Activated naive CD4-positive, alpha-beta T cell treated with anti-CD3 and anti-CD28 coated beads for 36 hours (primary cell): ENCODE results near the gene OR51G2. TPM values are rescaled to one million over a fixed set of nuclear protein-coding genes. Genes with fewer than 3 reads are reported as not detected.

Experiments used
- CTCF ChIA-PET: fragments of 350-600 bp; sonication (Branson Sonifier 250); formaldehyde crosslinking; loops from one replicate; lab custom pipeline; 2021; ENCODE audit warnings: antibody characterized with exemption; lab: Charles Lee
- DNase-seq: peaks from one replicate; pipeline ENCODE4 v3.0.0-alpha.2; 2020
- H3K27ac Mint-ChIP-seq: one replicate; pipeline ENCODE4 v1.8.0; 2021; ENCODE audit warnings: mild to moderate bottlenecking, mixed read lengths
- H3K27me3 Mint-ChIP-seq: one replicate; pipeline ENCODE4 v1.8.0; 2021; ENCODE audit warnings: low read depth, mixed read lengths
- H3K36me3 Mint-ChIP-seq: one replicate; pipeline ENCODE4 v1.8.0; 2021; ENCODE audit warnings: low read depth, mixed read lengths
- H3K4me1 Mint-ChIP-seq: one replicate; pipeline ENCODE4 v1.8.0; 2021; ENCODE audit warnings: low read depth, mixed read lengths
- H3K4me3 Mint-ChIP-seq: one replicate; pipeline ENCODE4 v1.8.0; 2021; ENCODE audit warnings: mild to moderate bottlenecking, moderate library complexity, mixed read lengths
- H3K9me3 Mint-ChIP-seq: one replicate; pipeline ENCODE4 v1.8.0; 2021; ENCODE audit warnings: mixed read lengths
- intact Hi-C: fragments of 100-400 bp; cut with micrococcal nuclease; formaldehyde crosslinking; loops from one replicate; pipeline ENCODE4 v1.15.1; 2023
- total RNA-seq, 2 experiments: library from RNA; stranded (reverse); gene quantifications; one replicate each; pipeline ENCODE4 v1.2.3, GENCODE V29; 2021

Gene OR51G2
- total RNA-seq, 2 experiments from 2014 or later: not detected

DNA sequence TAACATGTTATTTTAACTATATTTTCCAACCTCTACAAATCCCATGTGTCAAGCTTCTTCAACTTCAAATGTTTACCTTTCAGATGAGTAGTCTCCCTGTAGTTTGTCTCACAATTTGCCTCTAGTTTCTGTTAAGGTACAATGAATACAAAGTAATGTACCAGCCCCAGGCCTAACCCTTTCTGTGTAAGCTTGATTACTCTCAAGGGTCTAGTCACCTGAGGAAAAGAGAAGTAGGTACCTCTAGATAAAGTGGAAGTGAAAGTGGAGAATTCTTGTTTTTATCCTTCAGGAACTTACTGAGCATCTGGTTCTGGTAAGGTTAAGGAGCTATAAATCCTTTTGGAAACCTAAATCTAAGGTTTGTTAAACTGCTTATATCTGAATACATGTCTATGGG, 15.7 kb downstream of the OR51G2 start, which contains the start of gene OR51A7:
OR51A7 (plus strand) TSS at position 300 of the 400 bp plus-strand sequence. CDS start 3,587 bp downstream, outside the sequence.
- Mint-ChIP-seq H3K4me1 (no peaks in the 10 kb centered on the region), H3K27me3 (peaks cover 5% of the 10 kb centered on the region), H3K4me3 (no peak within 1 kb of the TSS), H3K27ac (no peak within 1 kb of the TSS), H3K9me3 (no peaks in the 10 kb centered on the region), H3K36me3 (no peaks in the 10 kb centered on the region)
- intact Hi-C loops: no loop called here
- DNase-seq: no peak
- CTCF ChIA-PET: no interaction called here

DNA sequence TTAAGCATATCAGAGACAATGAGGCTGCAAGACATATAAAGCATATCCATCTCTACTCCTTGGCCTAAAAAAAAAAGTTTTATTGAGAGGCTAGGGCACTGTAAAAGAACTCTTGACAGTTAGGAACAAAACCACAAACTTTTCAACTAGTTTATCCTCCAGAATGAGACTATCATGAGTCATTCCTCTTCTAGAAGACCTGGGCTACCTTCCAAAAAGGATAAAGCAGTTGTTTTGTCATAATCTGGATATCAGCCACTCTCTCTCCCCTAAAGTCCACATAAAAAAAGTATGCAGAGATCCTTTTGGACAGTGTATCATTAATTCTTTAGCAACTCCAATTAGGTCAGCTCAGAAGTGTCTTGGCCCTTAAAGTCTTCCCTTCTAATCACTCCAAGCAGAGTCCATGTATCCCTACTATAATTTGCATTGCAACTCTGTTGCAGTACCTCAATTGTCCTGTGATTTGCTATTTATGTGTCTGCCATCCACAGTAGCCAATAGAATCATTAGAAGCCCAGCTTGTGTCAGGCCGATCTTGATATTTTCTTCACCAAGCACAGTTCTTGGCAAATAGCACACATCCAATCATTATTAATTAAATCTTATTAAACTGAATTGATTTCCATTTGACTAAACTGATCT, 27.0 kb downstream of the OR51G2 start:
- H3K9me3 Mint-ChIP-seq: no peaks in the 10 kb centered on the region
- no peaks in the 10 kb centered on the region for H3K4me1 Mint-ChIP-seq
- H3K27me3 Mint-ChIP-seq: peaks cover 3% of the 10 kb centered on the region
- DNase-seq: no peak
- H3K27ac Mint-ChIP-seq: no peak overlapping the region
- H3K36me3 Mint-ChIP-seq: no peaks in the 10 kb centered on the region
- intact Hi-C loops: no loop called here
- no peak overlapping the region for H3K4me3 Mint-ChIP-seq
- CTCF ChIA-PET: no interaction called here

DNA sequence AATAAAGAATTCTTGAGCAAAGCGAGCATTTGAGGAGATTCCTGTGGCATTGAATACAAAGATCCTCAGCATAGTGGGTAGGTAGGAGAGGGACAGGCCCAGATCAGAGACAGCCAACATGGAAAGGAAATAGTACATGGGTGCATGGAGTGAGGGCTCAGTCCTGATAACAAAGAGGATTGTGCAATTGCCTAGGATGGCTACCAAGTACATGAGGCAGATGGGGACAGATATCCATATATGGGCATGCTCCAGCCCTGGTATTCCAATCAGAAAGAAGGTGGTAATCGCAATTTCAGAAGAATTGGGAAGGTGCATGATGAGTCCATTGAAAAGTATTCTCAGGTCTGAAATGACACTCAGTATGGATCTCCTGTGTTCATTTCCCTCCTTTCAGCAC, 28.9 kb downstream of the OR51G2 start:
- Mint-ChIP-seq H3K4me3 (no peak overlapping the region), H3K36me3 (no peaks in the 10 kb centered on the region), H3K27me3 (peaks cover 3% of the 10 kb centered on the region), H3K4me1 (no peaks in the 10 kb centered on the region), H3K9me3 (no peaks in the 10 kb centered on the region), H3K27ac (no peak overlapping the region)
- intact Hi-C loops: no loop called here
- DNase-seq: no peak
- CTCF ChIA-PET: no interaction called here

- H3K27ac Mint-ChIP-seq: no peak overlapping the region
- no peak for DNase-seq
- intact Hi-C loops: no loop called here
- CTCF ChIA-PET: no interaction called here
- H3K4me1 Mint-ChIP-seq: no peaks in the 10 kb centered on the region
- no peak overlapping the region for H3K4me3 Mint-ChIP-seq
- H3K36me3 Mint-ChIP-seq: no peaks in the 10 kb centered on the region
- no peaks in the 10 kb centered on the region for H3K9me3 Mint-ChIP-seq
- H3K27me3 Mint-ChIP-seq: peaks cover 3% of the 10 kb centered on the region
These were observed 31.6 kb downstream of the OR51G2 start for GRCh38 chr11:4887591-4887990.

DNA sequence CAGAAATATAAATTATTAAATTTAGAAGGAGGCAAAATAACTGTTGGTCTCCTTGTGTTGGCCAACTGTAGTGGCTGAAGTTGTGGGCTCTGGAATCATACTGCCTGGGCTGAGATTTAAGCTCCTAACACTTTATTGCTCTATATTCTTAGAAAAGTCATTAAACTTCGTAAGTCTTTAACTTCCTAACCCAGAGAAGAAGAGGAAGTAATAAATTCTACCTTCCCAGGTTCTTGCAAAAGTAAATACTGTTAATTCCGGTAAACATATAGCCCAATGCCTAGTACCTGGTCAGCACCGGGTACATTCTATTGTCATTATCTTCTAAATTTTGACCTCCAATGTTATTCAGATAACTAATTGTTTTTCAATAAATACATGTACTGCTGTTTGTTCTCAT, 33.0 kb downstream of the OR51G2 start:
- no peak for DNase-seq
- H3K4me3 Mint-ChIP-seq: no peak overlapping the region
- intact Hi-C loops: no loop called here
- CTCF ChIA-PET: no interaction called here
- H3K4me1 Mint-ChIP-seq: no peaks in the 10 kb centered on the region
- no peaks in the 10 kb centered on the region for H3K27me3 Mint-ChIP-seq
- no peak overlapping the region for H3K27ac Mint-ChIP-seq
- no peaks in the 10 kb centered on the region for H3K36me3 Mint-ChIP-seq
- H3K9me3 Mint-ChIP-seq: no peaks in the 10 kb centered on the region

GRCh38 chr11:4884361-4884760, 34.8 kb downstream of the OR51G2 start:
- CTCF ChIA-PET: no interaction called here
- no peak for DNase-seq
- intact Hi-C loops: no loop called here
- no peaks in the 10 kb centered on the region for H3K27me3 Mint-ChIP-seq
- H3K4me1 Mint-ChIP-seq: no peaks in the 10 kb centered on the region
- H3K9me3 Mint-ChIP-seq: no peaks in the 10 kb centered on the region
- H3K4me3 Mint-ChIP-seq: no peak overlapping the region
- H3K36me3 Mint-ChIP-seq: no peaks in the 10 kb centered on the region
- no peak overlapping the region for H3K27ac Mint-ChIP-seq

DNA sequence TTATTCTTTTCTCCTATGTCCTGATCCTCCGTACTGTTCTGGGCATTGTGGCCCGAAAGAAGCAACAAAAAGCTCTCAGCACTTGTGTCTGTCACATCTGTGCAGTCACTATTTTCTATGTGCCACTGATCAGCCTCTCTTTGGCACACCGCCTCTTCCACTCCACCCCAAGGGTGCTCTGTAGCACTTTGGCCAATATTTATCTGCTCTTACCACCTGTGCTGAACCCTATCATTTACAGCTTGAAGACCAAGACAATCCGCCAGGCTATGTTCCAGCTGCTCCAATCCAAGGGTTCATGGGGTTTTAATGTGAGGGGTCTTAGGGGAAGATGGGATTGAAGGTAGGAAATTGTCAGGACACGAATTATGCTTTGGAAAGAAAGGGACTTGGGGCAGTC, 36.6 kb downstream of the OR51G2 start:
- no peaks in the 10 kb centered on the region for H3K27me3 Mint-ChIP-seq
- DNase-seq: no peak
- H3K4me3 Mint-ChIP-seq: no peak overlapping the region
- H3K27ac Mint-ChIP-seq: no peak overlapping the region
- intact Hi-C loops: no loop called here
- no peaks in the 10 kb centered on the region for H3K9me3 Mint-ChIP-seq
- H3K4me1 Mint-ChIP-seq: no peaks in the 10 kb centered on the region
- H3K36me3 Mint-ChIP-seq: no peaks in the 10 kb centered on the region
- CTCF ChIA-PET: no interaction called here

DNA sequence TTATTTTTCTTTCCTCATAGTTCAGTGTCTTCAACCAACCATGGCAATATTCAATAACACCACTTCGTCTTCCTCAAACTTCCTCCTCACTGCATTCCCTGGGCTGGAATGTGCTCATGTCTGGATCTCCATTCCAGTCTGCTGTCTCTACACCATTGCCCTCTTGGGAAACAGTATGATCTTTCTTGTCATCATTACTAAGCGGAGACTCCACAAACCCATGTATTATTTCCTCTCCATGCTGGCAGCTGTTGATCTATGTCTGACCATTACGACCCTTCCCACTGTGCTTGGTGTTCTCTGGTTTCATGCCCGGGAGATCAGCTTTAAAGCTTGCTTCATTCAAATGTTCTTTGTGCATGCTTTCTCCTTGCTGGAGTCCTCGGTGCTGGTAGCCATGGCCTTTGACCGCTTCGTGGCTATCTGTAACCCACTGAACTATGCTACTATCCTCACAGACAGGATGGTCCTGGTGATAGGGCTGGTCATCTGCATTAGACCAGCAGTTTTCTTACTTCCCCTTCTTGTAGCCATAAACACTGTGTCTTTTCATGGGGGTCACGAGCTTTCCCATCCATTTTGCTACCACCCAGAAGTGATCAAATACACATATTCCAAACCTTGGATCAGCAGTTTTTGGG, 37.2 kb downstream of the OR51G2 start, which contains the start of gene OR51T1:
OR51T1 (plus strand) TSS at position 41 of the 641 bp plus-strand sequence; CDS start at position 41, 0 bp downstream.
- Mint-ChIP-seq H3K27ac (no peak within 1 kb of the TSS), H3K4me1 (no peaks in the 10 kb centered on the region), H3K36me3 (no peaks in the 10 kb centered on the region), H3K4me3 (no peak within 1 kb of the TSS), H3K9me3 (no peaks in the 10 kb centered on the region), H3K27me3 (no peaks in the 10 kb centered on the region)
- DNase-seq: no peak
- intact Hi-C loops: no loop called here
- CTCF ChIA-PET: no interaction called here

DNA sequence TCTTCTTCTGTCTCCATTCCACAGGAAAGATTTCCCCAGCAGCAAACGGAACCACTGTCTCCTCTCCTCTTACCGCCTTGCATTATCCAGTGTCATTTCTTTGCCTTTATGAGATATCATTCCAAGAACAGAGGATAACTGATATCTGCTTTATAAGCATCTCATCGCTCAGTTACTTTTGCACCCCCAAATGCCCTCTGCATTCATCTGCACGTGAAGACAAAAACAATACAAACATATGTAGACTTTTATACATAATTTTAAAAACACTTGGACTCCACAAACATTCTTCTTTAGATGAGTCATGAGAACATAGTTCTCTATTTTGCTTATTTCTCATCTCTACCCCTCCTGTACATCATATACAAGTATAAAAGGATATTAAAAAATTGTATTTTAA, 38.0 kb downstream of the OR51G2 start:
- intact Hi-C loops: no loop called here
- CTCF ChIA-PET: no interaction called here
- Mint-ChIP-seq H3K4me3 (no peak overlapping the region), H3K4me1 (no peaks in the 10 kb centered on the region), H3K27ac (no peak overlapping the region), H3K9me3 (no peaks in the 10 kb centered on the region), H3K36me3 (no peaks in the 10 kb centered on the region), H3K27me3 (no peaks in the 10 kb centered on the region)
- no peak for DNase-seq

- H3K27ac Mint-ChIP-seq: no peak overlapping the region
- intact Hi-C loops: no loop called here
- CTCF ChIA-PET: no interaction called here
- H3K36me3 Mint-ChIP-seq: no peaks in the 10 kb centered on the region
- H3K4me1 Mint-ChIP-seq: no peaks in the 10 kb centered on the region
- DNase-seq: no peak
- peaks cover 5% of the 10 kb centered on the region for H3K27me3 Mint-ChIP-seq
- no peaks in the 10 kb centered on the region for H3K9me3 Mint-ChIP-seq
- no peak overlapping the region for H3K4me3 Mint-ChIP-seq
These were observed 53.3 kb downstream of the OR51G2 start for GRCh38 chr11:4865855-4866254.

GRCh38 chr11:4863876-4864275, 55.3 kb downstream of the OR51G2 start:
- no peak for DNase-seq
- H3K27me3 Mint-ChIP-seq: peaks cover 7% of the 10 kb centered on the region
- H3K4me3 Mint-ChIP-seq: no peak overlapping the region
- intact Hi-C loops: no loop called here
- H3K4me1 Mint-ChIP-seq: no peaks in the 10 kb centered on the region
- H3K36me3 Mint-ChIP-seq: no peaks in the 10 kb centered on the region
- CTCF ChIA-PET: no interaction called here
- H3K27ac Mint-ChIP-seq: no peak overlapping the region
- no peaks in the 10 kb centered on the region for H3K9me3 Mint-ChIP-seq
